PC-9 (cell line): ENCODE measurements around the gene PFDN2. TPM values are rescaled to one million over a fixed set of nuclear protein-coding genes. Genes with fewer than 3 reads are reported as not detected.

Experiments
- BruUV-seq: library from RNA; stranded (reverse); fragments of 400-500 nt; replicated peaks from 2 replicates; lab custom pipeline; 2021; lab: Mats Ljungman, UMichigan
- CTCF ChIA-PET: fragments of 300-600 bp; sonication (Branson Sonifier 250); formaldehyde crosslinking; loops from one replicate; lab custom pipeline; 2022; ENCODE audit warnings: antibody characterized with exemption; lab: Charles Lee
- POLR2A ChIA-PET: fragments of 300-600 bp; sonication (Branson Sonifier 250); formaldehyde crosslinking; loops from one replicate; lab custom pipeline; 2022; ENCODE audit warnings: antibody characterized with exemption; ENCODE audit not compliant: unreplicated experiment; lab: Charles Lee
- DNase-seq, 2 experiments: peaks; one replicate each; pipeline versions ENCODE4 v3.0.0 to v3.0.0-alpha.2; 2015 to 2022; ENCODE audit warnings: mixed read lengths in 1 of 2
- H2AFZ ChIP-seq: fragments of 200-600 bp; sonication (generic); 2 replicates; pipeline ENCODE4 v1.8.1; 2017; ENCODE audit warnings: antibody characterized with exemption
- H3F3A ChIP-seq: fragments of 200-600 bp; sonication (generic); 2 replicates; pipeline ENCODE4 v1.8.1; 2017; ENCODE audit warnings: antibody characterized with exemption, mild to moderate bottlenecking, low read depth; ENCODE audit not compliant: insufficient read depth
- H3K27ac ChIP-seq: fragments of 200-600 bp; sonication (generic); 2 replicates; pipeline ENCODE4 v1.6.1; 2016; ENCODE audit warnings: mixed run types
- H3K27me3 ChIP-seq: fragments of 200-600 bp; sonication (generic); 2 replicates; pipeline ENCODE4 v1.6.1; 2016; ENCODE audit warnings: low read depth, mixed run types; ENCODE audit not compliant: insufficient read depth
- H3K36me3 ChIP-seq: fragments of 200-600 bp; sonication (generic); 2 replicates; pipeline ENCODE4 v1.6.1; 2016; ENCODE audit warnings: low read depth, mixed run types
- H3K4me1 ChIP-seq: fragments of 200-600 bp; sonication (generic); replicated peaks from 2 replicates; pipeline ENCODE4 v1.6.1; 2016; ENCODE audit warnings: mixed run types; ENCODE audit not compliant: insufficient read depth
- H3K4me2 ChIP-seq: fragments of 200-600 bp; sonication (generic); 2 replicates; pipeline ENCODE4 v1.6.1; 2017; ENCODE audit warnings: mixed run types
- H3K4me3 ChIP-seq: fragments of 200-600 bp; sonication (generic); 2 replicates; pipeline ENCODE4 v1.6.1; 2016; ENCODE audit warnings: mixed run types
- H3K79me2 ChIP-seq: fragments of 200-600 bp; sonication (generic); 2 replicates; pipeline ENCODE4 v1.6.1; 2017; ENCODE audit warnings: low read depth, mixed run types
- H3K9me2 ChIP-seq: fragments of 200-600 bp; sonication (generic); 2 replicates; pipeline ENCODE4 v1.8.1; 2017; ENCODE audit warnings: mild to moderate bottlenecking; ENCODE audit not compliant: insufficient read depth
- H3K9me3 ChIP-seq: fragments of 200-600 bp; sonication (generic); 2 replicates; pipeline ENCODE4 v1.8.1; 2016; ENCODE audit warnings: low read depth; ENCODE audit not compliant: insufficient read depth
- H4K20me1 ChIP-seq: fragments of 200-600 bp; sonication (generic); 2 replicates; pipeline ENCODE4 v1.8.1; 2017; ENCODE audit not compliant: insufficient read depth
- EZH2 ChIP-seq: fragments of 200-600 bp; sonication (generic); IDR thresholded peaks from 2 replicates; pipeline ENCODE4 v1.8.0; 2017; ENCODE audit warnings: antibody characterized with exemption, low read depth
- intact Hi-C: fragments of 100-400 bp; cut with micrococcal nuclease; formaldehyde crosslinking; loops from one replicate; pipeline ENCODE4 v1.10.0; 2022; ENCODE audit not compliant: unreplicated experiment
- total RNA-seq: library from RNA; stranded (reverse); gene quantifications from 2 replicates; pipeline ENCODE4 v1.2.3, GENCODE V29; 2021
- TF ChIP-seq, protein P1 (sequence below): fragments of 200-600 bp; sonication (generic); conservative IDR thresholded peaks from 2 replicates; pipeline ENCODE4 v1.6.1; 2017; ENCODE audit warnings: mixed run types, antibody characterized with exemption, mild to moderate bottlenecking, moderate library complexity

The PFDN2 gene
- total RNA-seq, 1 experiment from 2014 or later: 74.4 TPM

DNA sequence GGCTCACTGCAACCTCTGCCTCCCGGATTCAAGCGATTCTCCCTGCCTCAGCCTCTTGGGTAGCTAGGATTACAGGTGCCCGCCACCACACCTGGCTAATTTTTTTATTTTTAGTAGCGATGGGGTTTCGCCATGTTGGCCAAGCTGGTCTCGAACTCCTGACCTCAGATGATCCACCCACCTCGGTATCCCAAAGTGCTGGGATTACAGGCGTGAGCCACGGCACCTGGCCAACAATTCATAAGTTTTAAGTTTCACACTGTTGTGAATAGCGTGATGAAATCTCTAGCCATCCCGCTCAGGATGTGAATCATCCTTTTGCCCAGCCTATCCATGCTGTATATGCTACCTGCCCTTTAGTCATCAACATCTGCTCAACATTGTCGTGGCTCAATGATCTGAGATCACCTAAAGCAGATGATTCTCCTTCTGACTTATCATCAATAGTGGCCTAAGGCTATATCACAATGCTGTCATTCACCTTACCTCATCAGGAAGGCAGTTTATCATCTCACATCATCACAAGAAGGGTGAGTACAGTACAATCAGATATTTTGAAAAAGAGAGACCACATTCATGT is 2.6 kb downstream of the PFDN2 start:
- CTCF ChIA-PET: no interaction called here
- BruUV-seq: no TSS peak
- H3K9me2 ChIP-seq: no peaks in the 10 kb centered on the region
- POLR2A ChIA-PET: no interaction called here
- H3K27ac ChIP-seq: peak overlapping the region; percentile 81
- no peak overlapping the region for H2AFZ ChIP-seq
- H3K27me3 ChIP-seq: no peaks in the 10 kb centered on the region
- DNase-seq: peak; percentile 75 to 96
- H3K4me1 ChIP-seq: peaks cover 50% of the 10 kb centered on the region
- peaks cover 9% of the 10 kb centered on the region; the same call in 1 of the 2 replicates for H3K36me3 ChIP-seq
- no peak overlapping the region for H3K4me3 ChIP-seq
- intact Hi-C loops: no loop called here
- peaks cover 79% of the 10 kb centered on the region for H3K79me2 ChIP-seq
- peaks cover 50% of the 10 kb centered on the region for H3F3A ChIP-seq
- H4K20me1 ChIP-seq: peaks cover 16% of the 10 kb centered on the region
- peak overlapping the region; percentile 94 for H3K4me2 ChIP-seq
- H3K9me3 ChIP-seq: no peaks in the 10 kb centered on the region
- TF ChIP-seq, protein P1, sequence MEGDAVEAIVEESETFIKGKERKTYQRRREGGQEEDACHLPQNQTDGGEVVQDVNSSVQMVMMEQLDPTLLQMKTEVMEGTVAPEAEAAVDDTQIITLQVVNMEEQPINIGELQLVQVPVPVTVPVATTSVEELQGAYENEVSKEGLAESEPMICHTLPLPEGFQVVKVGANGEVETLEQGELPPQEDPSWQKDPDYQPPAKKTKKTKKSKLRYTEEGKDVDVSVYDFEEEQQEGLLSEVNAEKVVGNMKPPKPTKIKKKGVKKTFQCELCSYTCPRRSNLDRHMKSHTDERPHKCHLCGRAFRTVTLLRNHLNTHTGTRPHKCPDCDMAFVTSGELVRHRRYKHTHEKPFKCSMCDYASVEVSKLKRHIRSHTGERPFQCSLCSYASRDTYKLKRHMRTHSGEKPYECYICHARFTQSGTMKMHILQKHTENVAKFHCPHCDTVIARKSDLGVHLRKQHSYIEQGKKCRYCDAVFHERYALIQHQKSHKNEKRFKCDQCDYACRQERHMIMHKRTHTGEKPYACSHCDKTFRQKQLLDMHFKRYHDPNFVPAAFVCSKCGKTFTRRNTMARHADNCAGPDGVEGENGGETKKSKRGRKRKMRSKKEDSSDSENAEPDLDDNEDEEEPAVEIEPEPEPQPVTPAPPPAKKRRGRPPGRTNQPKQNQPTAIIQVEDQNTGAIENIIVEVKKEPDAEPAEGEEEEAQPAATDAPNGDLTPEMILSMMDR: no peak
- no peak for TF ChIP-seq EZH2

DNA sequence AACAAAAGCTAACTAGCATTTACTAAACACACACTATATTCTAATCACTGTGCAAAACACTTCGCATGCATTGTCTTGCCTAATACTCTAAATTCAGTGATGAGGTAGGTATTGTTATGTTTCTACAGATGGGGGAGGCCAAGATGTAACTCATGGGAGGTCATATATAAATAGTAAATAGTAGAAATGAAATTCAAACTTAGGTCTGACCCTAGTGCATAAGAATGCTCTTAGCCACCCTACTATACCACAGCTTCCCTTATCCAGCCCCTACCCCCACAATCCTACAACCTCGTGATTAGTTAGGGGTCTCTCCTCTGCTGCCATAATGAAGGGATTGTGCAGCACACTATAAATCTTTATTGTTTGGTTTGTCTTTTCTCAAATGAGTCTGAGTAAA is 3.3 kb downstream of the PFDN2 start:
- Histone ChIP-seq H3K9me2 (no peaks in the 10 kb centered on the region), H3K36me3 (peaks cover 9% of the 10 kb centered on the region; the same call in 1 of the 2 replicates), H4K20me1 (peaks cover 18% of the 10 kb centered on the region), H2AFZ (no peak overlapping the region), H3K27ac (peak overlapping the region; percentile 81), H3F3A (peaks cover 44% of the 10 kb centered on the region), H3K4me3 (no peak overlapping the region), H3K79me2 (peaks cover 86% of the 10 kb centered on the region), H3K4me1 (peaks cover 48% of the 10 kb centered on the region), H3K9me3 (no peaks in the 10 kb centered on the region), H3K4me2 (peak overlapping the region; percentile 17), H3K27me3 (no peaks in the 10 kb centered on the region)
- ChIA-PET CTCF (no interaction called here), POLR2A (no interaction called here)
- no TSS peak for BruUV-seq
- no peak for TF ChIP-seq EZH2
- TF ChIP-seq, protein P1: no peak
- intact Hi-C loops: no loop called here
- DNase-seq: no peak

DNA sequence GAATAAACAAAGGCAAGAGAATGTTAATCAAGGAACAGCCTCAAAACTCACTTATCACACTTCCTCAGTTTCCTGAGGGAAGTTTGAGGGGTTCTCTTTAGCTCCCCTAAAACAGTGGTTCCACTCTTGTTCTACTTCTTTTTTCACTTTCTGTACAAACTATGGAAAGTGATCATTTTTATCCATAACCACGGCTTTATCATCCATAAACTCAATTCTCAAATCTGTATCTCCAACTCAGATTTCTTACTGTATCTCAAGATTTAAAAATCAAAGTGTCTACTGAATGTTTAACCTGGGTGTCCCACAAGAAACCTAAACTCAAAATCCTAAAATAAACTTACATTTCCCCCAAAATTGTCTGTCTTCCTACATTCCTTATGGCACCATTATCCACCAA is 3.9 kb downstream of the PFDN2 start:
- Histone ChIP-seq H2AFZ (no peak overlapping the region), H4K20me1 (peaks cover 24% of the 10 kb centered on the region), H3K27me3 (no peaks in the 10 kb centered on the region), H3K36me3 (peaks cover 11% of the 10 kb centered on the region; the same call in 1 of the 2 replicates), H3K9me3 (no peaks in the 10 kb centered on the region), H3F3A (peaks cover 40% of the 10 kb centered on the region), H3K4me2 (peak overlapping the region; percentile 17; the same call in 1 of the 2 replicates), H3K4me3 (no peak overlapping the region), H3K27ac (peak overlapping the region; percentile 81), H3K9me2 (no peaks in the 10 kb centered on the region), H3K79me2 (peaks cover 87% of the 10 kb centered on the region), H3K4me1 (peaks cover 41% of the 10 kb centered on the region)
- ChIA-PET CTCF (no interaction called here), POLR2A (no interaction called here)
- no peak for DNase-seq
- TF ChIP-seq EZH2: no peak
- TF ChIP-seq, protein P1: no peak
- intact Hi-C loops: no loop called here
- BruUV-seq: no TSS peak
